Stimulated activated CD8-positive, alpha-beta memory T cell treated with anti-CD3 and anti-CD28 coated beads, Interleukin-7, amount 100 ng/mL, for 48 hours (primary cell): ENCODE data around the gene DPEP1.
"Not testable (repeated sequence)": the region's sequence is repeated elsewhere in the genome, so short reads cannot be mapped to it uniquely, and the experiment has no call there.

Experiments
- DNase-seq, 2 donors: peaks; one replicate each; pipeline ENCODE4 v3.0.0-alpha.2; 2020; ENCODE audit warnings: low read depth in 1 of 2; ENCODE audit errors: extremely low read depth in 1 of 2

The DPEP1 gene

DNA sequence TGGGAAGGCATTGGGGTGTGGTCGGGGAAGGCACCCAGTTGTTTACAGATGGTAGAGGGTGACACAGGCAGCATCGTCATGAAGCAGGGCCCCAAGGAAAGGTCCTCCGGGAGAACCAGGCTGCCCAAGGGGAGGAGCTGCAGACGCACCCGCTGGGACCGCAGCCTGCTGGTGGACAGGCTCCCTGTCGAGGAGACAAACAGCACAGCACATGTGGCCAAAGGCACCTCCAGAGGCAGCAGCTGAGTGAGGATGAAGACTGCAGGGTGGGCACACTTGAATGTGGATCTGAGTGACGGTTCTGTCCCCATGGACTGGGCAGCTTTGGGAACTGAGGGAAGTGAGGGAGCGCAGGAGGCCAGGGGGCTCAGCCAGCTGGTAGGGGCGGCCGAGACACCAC lies 31.7 kb downstream of the DPEP1 start:
- DNase-seq: no peak

DNA sequence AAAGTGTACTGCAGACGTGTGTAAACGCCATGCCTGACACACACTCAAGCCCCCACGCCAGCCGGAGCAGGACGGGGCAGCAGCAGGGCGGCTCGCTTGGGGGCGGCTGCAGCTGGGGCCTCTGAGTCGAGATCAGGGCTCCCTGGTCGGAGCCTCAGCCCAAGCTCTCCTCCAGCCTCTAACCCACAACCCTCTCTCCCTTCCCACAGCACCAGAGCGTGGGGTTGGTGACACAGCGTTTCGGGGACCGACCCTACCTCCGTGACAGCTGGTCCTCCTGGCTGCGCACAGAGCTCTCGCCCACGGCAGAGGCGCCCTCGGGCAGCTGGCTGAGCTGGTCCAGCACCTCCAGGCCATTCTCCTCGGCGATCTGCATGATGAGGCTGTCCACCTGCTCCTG lies 32.8 kb downstream of the DPEP1 start:
- no peak for DNase-seq

DNA sequence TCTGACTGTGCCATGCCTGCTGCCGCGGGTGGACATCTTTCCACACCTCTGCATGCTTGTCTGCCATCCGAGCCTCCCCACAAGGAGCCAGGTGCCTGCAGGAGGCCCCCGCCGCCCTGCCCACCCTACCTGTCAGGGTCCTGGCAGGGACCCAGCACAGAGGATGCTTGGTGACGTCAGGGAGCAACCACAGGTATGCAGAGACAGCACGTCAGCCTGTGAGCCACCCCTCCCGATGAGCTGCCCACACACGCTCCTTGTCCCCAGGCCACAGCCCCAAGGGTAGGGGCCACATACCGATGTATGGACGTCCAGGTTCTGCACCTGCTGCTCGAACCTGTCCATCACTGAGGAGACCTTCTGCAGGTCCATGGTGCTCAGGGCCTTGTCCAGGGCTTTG lies 33.5 kb downstream of the DPEP1 start:
- DNase-seq: no peak

DNA sequence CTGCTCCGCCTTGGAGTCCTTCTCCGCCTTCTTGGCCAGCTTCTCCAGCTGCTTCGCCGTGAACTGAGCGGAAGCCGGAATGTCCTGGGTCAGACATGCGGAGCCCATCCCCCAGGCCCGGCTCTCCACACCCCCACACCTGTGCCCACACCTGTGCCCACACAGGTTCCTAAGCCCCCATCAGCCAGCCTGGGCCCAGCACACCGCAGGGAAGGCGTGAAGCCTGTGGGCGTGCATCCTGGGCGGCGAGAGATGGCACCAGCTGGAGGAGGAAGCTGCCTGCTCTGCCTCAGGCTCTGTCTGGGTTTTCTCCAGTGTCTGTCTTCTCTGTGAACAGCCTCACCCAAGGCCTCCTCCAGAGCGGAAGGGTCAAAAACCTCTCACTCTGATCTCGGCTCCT lies 38.1 kb downstream of the DPEP1 start:
- no peak for DNase-seq

DNA sequence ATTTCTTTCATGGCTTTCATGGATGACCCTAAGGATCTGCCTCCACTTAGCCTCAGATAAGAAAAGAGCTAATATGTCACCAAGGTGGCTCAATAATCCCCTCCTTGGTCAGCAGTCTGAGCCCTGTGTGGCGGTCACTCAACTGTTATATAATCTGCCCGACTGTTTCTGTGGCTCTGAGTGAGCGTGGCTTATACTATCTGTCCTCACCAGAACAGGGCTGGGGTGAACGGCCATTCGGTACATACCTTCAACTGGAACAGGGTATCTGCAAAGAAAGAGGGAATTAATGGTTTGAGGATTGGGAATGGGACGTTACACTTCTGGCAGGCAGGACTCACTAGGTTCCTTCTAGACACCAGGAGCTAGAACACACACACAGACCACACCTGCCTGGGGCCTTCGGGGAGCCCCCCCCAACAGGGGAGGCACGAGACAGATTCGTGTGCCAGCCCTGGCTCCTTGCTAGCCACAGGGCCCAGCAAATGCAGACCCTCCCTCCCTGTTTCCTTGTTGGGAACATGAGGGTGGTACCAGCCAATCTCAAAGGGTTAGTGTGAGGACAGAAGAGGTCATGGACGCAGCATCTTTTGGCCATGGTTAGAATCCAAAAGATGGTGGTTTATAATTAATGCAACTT lies 40.3 kb downstream of the DPEP1 start:
- DNase-seq: no peak

DNA sequence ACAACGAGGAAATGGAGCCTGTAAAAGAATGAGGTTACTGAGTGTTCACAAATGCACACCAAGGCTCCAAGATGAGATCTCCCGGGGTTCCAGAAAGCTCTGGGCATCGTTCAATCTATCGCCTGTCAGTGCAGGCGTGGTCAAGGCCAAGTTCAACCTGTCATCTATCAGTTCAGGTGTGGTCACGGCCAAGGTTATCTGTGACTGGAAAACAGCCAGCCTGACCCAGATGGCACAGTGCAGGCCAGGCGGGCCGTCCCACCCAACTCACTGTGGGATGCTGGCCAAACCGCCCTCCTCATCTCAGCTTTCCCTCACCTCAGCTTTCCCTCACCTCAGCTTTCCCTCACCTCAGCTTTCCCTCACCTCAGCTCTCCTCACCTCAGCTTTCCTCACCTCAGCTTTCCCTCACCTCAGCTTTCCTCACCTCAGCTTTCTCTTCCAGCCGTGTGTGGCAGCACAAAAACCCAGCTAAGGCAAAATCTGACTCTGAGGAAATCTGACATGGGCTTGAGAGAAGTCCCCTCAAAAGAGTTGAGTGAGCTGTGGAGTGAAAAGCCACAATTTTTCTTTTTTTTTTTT lies 41.7 kb downstream of the DPEP1 start:
- no peak for DNase-seq

DNA sequence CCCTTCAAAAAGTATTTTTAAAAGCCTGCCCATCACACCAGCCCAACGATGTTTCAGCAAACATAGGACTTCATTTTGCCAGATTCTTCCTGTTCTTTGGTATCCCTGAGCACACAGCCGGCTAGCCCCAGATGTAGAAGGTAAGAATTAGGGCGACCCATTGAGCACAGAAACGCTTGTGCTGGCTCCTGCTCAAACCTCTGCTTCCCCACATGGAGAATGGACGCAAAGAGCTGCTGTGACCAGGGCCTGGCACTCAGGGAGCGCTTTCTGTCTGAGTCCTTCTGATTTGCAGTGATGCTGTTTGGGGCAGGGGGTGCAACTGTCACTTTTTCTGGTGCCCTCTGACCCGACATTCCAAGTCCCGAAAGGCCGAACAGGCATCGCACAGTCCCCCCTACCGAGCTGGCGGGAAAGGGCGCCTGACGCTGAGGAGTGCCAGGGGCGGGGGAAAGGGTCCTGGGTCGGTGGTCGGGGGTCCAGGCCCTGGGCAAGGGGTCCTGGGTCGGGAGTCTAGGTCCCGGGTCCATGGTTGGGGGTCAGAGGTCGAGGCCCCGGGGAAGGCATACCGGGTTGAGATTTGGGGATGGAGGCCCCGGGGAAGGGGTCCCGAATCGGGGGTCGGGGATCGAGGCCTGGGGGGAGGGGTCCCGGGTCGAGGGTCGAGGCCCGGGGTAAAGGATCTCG lies 43.1 kb downstream of the DPEP1 start:
- DNase-seq: no peak

DNA sequence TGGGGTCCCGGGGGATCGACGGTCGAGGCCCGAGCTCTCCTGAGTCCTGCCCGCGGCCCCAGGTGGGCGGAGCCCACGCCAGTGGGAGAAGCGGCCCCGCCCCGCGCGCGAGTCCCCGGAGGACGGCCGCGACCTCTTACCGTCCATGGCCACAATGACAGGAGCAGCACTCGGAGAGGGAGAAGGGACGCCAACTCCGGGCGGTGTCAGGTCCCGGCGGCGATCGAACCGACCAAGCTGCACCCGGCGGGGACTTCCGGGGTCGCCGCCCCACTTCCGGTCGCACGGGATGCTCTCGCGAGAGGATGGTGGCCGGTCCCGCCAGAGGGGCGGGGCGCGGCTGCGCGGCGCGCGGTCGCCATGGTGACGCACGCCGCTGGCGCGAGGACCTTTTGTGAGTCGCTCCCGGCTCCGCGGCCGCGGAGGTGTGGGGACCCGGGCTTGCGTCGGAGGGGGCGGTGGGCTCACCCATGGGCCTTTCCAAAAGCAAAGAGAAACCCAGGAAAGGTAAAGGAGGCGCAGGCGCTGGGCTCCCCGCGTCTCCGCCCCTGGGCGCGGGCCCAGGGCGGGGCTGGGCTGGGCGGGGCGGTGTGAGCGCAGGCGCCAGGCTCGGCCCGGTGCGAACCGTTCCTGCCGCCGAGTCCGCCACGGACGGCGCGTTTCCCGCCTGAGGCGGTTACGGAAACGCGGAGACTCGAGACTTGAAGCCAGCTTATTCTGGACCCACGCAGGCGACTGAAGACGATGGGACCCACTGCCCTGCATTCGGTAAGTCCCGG lies 44.2 kb downstream of the DPEP1 start, which contains the start of the genes CHMP1A and SPATA33:
Gene CHMP1A (minus strand): TSS at position 267 of the 779 bp plus-strand sequence. CDS start 120 bp downstream, at position 147.
Gene SPATA33 (plus strand): TSS at position 395 of the 779 bp plus-strand sequence. CDS start 76 bp downstream, at position 471.
- DNase-seq: peak; percentile 80 to 87

DNA sequence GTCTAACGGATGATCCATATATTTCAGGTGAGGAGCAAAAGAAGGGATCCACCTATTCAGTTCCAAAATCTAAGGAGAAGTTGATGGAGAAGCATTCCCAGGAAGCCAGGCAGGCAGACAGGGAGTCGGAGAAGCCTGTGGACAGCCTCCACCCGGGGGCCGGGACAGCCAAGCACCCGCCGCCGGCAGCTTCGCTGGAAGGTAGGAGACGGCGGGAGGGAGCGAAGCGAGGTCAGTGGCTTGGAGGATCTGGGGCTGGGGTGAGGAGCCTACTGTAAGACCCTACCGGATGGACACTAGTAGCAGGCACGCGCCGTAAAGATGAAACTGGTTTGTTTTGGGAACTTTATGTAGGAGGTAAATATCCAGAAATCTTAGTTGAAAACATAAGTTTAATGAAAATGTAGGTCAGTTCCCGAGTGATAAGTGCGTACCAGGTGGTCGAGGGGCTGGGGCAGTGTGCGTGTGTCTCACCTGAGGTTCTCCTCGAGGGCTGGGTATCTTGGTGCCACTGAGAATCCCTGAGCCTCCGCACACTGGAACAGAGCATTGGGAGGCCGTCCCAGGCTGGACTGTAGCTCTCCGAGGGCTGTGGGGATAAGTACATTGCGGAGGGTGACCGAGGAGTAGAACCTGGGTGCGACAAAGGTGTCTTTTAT lies 44.9 kb downstream of the DPEP1 start:
- no peak for DNase-seq

DNA sequence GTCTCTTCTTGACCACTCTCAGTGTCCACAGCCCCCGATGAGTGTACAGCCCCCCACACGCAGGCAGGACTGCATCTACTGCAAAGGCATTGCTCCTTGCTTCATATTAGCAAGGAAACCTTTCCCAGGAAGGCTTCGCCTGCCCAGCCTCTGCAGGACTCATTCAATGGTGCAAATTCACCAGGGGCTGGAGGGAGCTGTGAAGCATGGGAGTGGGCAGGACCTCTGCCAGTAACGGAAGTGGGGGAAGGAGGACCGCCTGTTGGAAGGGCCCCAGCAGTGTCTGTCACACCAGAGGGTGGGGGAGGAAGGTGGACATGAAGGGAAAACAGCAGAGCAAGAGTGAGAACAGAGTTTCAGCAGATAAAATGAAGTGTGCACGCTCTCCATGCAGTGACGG lies 46.7 kb downstream of the DPEP1 start:
- no peak for DNase-seq

DNA sequence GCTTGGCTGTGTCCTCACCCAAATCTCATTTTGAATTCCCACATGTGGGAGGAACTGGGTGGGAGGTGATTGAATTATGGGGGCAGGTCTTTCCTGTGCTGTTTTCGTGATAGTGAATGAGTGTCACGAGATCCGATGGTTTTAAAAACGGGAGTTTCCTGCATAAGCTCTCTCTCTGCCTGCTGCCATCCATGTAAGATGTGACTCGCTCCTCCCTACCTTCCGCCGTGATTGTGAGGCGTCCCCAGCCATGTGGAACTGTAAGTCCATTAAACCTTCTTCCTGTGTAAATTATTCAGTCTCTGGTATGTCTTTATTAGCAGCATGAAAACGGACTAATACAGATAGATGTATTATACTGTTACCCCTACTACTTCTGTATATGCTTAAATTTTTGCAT lies 47.8 kb downstream of the DPEP1 start:
- DNase-seq: no peak

DNA sequence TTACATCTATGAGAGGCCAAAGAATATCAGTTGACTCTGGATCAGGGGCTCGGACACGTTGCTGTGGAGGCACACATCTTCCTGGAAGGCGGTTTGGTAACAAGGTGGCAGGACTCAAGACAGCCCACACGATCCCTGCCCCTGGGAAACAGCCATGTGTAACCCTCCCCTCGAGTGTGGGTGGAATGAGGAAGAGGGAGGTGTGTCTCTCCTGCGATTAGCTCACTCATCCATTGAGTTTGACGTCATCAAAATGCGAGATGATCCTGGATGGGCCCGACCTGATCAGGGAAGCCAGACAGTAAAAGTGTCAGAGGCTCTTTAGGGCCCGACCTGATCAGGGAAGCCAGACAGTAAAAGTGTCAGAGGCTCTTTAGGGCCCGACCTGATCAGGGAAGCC lies 50.8 kb downstream of the DPEP1 start:
- not testable (repeated sequence) for DNase-seq

DNA sequence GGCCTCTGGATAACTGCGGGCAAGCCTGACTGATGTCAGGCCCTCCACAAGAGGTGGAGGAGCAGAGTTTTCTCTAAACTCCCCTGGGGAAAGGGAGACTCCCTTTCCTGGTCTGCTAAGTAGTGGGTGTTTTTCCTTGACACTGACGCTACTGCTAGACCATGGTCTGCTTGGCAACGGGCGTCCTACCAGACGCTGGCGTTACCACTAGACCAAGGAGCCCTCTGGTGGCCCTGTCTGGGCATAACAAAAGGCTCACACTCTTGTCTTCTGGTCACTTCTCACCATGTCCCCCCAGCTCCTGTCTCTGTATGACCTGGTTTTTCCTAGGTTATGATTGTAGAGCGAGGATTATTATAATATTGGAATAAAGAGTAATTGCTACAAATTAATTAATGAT lies 53.6 kb downstream of the DPEP1 start:
- DNase-seq: not testable (repeated sequence)

DNA sequence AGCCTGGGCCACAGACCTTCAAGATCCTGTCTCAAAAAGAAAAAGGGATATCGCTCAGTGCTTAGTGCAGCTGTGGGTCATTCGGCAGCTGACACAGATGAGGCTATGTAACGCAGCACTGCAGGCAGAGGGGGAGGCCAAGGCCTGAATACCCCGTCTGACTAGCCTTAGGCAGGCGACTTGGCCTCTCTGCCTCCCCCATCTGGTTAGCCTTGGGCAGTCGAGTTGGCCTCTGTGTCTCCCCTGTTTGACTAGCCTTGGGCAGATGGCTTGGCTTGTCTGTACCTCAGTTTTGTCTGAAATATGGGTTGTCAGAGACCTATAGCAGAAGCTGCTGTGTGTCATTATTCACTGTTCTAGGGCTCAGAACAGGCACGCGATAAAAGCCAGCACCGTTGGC lies 54.2 kb downstream of the DPEP1 start:
- DNase-seq: no peak

DNA sequence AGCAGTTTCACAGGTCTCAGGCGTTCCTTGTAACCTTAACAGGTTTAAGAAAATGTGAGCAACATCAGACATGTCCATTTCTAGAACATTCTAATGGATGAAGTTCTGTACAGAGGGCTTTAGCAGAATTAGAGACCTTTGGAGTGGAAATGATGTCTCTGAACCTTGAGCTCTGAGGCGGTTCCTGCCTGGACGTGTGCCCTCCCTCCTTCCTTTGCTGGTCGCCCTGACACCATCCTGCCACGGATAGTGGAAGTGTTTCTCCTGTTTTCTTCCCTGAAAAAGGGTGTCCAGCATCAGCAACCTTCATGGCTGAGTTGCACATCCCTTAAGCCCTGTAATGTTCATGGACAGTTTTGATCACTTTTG lies 55.3 kb downstream of the DPEP1 start:
- no peak for DNase-seq

DNA sequence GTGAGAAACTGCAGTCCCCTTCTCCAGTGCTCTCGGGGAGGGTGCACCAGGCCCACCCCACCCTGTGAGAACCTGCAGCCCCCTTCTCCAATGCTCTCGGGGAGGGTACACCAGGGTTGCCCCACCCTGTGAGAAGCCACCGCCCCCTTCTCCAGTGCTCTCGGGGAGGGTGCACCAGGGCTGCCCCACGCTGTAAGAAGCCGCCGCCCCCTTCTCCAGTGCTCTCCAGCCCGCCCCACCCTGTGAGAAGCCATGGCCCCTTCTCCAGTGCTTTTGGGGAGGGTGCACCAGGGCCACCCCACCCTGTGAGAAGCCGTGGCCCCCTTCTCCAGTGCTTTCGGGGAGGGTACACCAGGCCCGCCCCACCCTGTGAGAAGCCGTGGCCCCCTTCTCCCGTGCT lies 56.3 kb downstream of the DPEP1 start:
- DNase-seq: no peak

DNA sequence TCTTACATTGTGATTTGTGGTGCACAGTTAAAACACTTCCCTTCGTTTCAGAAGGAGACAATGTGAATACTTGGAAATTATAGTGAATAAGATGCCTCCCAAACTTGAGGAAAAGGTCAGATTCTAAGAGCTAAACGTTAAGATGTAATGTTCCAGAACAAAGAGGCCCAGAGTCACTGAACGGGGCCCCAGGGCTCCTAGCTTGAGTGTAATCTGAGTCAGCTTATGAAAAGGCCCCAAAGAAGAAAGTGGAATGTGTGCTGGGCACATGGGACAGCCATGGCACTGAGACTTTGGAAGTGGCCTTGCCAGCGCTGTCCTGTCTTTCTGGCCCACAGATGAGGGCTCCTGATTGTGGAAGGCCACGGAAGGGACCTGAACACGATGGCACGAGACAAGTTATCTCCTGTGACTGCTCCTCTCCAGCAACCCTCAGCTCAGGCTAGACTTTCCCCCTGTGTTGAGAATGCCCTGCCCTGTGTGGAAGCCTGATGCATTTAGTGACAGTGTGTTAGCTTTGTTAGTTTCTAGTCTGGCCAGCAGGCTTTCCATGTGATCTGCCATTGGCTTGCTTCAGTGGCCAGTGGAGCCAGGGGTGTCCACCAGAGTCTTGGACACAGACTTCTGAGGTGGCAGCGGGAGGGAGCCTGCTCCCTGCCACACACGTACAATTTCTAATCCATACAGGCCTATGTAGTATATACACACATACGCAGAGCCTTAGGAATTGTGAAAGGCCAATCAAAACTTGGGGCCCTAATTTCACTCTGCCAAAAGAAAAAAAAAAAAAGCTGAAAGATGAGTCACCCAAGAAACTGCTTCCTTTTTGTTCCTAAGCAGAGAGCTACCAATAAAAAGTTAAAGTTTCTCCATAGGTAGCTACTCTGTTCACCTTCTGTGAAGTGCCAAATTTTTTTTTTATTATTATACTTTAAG lies 57.3 kb downstream of the DPEP1 start:
- no peak for DNase-seq

DNA sequence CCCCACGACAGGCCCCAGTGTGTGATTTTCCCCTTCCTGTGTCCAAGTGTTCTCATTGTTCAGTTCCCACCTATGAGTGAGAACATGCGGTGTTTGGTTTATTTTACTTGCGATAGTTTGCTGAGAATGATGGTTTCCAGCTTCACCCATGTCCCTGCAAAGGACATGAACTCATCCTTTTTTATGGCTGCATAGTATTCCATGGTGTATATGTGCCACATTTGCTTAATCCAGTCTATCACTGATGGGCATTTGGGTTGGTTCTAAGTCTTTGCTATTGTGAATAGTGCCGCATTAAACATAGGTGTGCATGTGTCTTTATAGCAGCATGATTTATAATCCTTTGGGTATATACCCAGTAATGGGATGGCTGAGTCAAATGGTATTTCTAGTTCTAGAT lies 58.1 kb downstream of the DPEP1 start:
- DNase-seq: not testable (repeated sequence)

DNA sequence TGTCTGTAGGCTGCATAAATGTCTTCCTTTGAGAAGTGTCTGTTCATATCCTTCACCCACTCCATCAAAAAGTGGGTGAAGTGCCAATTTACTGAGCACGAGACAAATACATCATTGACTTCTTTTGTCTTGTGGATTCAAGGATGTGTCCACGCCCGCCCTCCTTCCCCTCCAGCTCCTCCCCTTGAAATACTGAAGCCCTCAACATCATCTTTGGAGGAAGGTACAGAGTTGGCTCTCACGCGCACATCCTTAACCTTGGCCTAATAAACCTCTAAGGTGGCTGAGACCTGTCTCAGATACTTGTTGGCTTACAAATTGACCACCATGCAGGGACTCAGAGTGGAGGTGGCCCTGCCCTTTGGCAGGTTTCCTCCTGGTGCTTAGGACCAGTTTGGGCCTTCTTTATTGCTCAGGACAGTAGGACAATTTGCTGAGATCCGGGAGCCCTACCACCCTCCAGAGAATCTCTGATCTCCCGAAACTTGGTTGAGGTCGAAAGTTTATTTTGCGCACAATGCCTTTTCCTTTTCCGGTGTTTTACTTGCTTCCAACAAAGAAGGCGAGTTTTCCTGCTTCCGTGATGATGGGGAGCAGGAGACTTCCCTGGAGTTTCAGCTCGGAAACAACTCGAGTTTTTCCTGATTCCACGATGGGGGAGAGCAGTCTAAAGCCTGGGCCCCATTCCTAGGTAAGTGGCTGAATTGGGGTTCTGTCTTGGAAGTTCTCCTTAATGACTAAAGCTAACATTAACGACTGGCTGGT lies 58.9 kb downstream of the DPEP1 start:
- DNase-seq: no peak
